Caco-2 (cell line): Measurements from ENCODE around the gene RPAP2. TPM values are rescaled to one million over a fixed set of nuclear protein-coding genes. Genes with fewer than 3 reads are reported as not detected.

Experiments used
- BruUV-seq: library from RNA; stranded (reverse); fragments of 400-500 nt; replicated peaks from 2 replicates; lab custom pipeline; 2021; lab: Mats Ljungman, UMichigan
- CTCF ChIA-PET: fragments of 300-600 bp; sonication (Branson Sonifier 250); formaldehyde crosslinking; loops from one replicate; lab custom pipeline; 2022; ENCODE audit warnings: antibody characterized with exemption; lab: Charles Lee
- POLR2A ChIA-PET: fragments of 300-600 bp; sonication (Branson Sonifier 250); formaldehyde crosslinking; loops from one replicate; lab custom pipeline; 2022; ENCODE audit warnings: antibody characterized with exemption; lab: Charles Lee
- DNase-seq, 2 experiments: peaks; one replicate each; pipeline versions ENCODE4 v3.0.0 to v3.0.0-alpha.2; 2020 to 2022
- H3K27me3 ChIP-seq: replicated peaks from 2 replicates; pipeline ENCODE4 v1.6.0; 2011; ENCODE audit warnings: low read length; ENCODE audit not compliant: control insufficient read depth, insufficient read depth
- H3K36me3 ChIP-seq: 2 replicates; pipeline ENCODE4 v1.5.1; 2011; ENCODE audit warnings: low read length; ENCODE audit not compliant: control insufficient read depth, insufficient read depth
- H3K4me1 ChIP-seq: fragments of 250-450 bp; sonication (Bioruptor Pico); 2 replicates; pipeline ENCODE4 v1.5.1; 2020; ENCODE audit warnings: mild to moderate bottlenecking
- H3K4me3 ChIP-seq: 2 replicates; pipeline ENCODE4 v1.5.1; 2011; ENCODE audit warnings: low read depth, mild to moderate bottlenecking, control low read depth, low read length
- H3K9me3 ChIP-seq: fragments of 250-450 bp; sonication (Bioruptor Pico); 2 replicates; pipeline ENCODE4 v1.5.1; 2020; ENCODE audit warnings: mild to moderate bottlenecking, moderate library complexity
- H3K27ac Mint-ChIP-seq: one replicate; pipeline ENCODE4 v1.8.0; 2022; ENCODE audit warnings: mixed read lengths; ENCODE audit not compliant: unreplicated experiment
- H3K27me3 Mint-ChIP-seq: one replicate; pipeline ENCODE4 v1.8.0; 2022; ENCODE audit warnings: mixed read lengths; ENCODE audit not compliant: insufficient read depth, unreplicated experiment
- H3K36me3 Mint-ChIP-seq: one replicate; pipeline ENCODE4 v1.8.0; 2022; ENCODE audit warnings: mild to moderate bottlenecking, mixed read lengths; ENCODE audit not compliant: insufficient read depth, unreplicated experiment
- H3K4me1 Mint-ChIP-seq: one replicate; pipeline ENCODE4 v1.8.0; 2022; ENCODE audit warnings: low read depth, mixed read lengths; ENCODE audit not compliant: unreplicated experiment
- H3K4me3 Mint-ChIP-seq: one replicate; pipeline ENCODE4 v1.8.0; 2022; ENCODE audit warnings: mild to moderate bottlenecking, moderate library complexity, mixed read lengths; ENCODE audit not compliant: unreplicated experiment
- H3K9me3 Mint-ChIP-seq: one replicate; pipeline ENCODE4 v1.8.0; 2022; ENCODE audit warnings: mixed read lengths; ENCODE audit not compliant: unreplicated experiment
- intact Hi-C: fragments of 100-400 bp; cut with micrococcal nuclease; formaldehyde crosslinking; loops from one replicate; pipeline ENCODE4 v1.10.0; 2022; ENCODE audit not compliant: unreplicated experiment
- total RNA-seq: library from RNA; stranded (reverse); gene quantifications from 2 replicates; pipeline ENCODE4 v1.2.3, GENCODE V29; 2022
- TF ChIP-seq, protein P1 (sequence below), 2 experiments: fragments of 200-600 bp in 1 of 2; IDR thresholded peaks; 1 replicate in 1 of 2; 2 replicates in 1 of 2; pipeline versions ENCODE4 v1.5.1 to v1.8.0; 2011 to 2022; ENCODE audit warnings: antibody characterized with exemption in 1 of 2, control low read depth in 1 of 2, inconsistent platforms in 1 of 2, low read depth in 1 of 2, low read length in 1 of 2, mild to moderate bottlenecking in 1 of 2, moderate library complexity in 1 of 2; ENCODE audit not compliant: insufficient read depth in 1 of 2, severe bottlenecking in 1 of 2, unreplicated experiment in 1 of 2

The RPAP2 gene
- total RNA-seq, 1 experiment from 2014 or later = 16.8 TPM

GRCh38 chr1:92398519-92398918 is 99.7 kb downstream of the RPAP2 start:
- no peaks in the 10 kb centered on the region for H3K27me3 Mint-ChIP-seq
- no peaks in the 10 kb centered on the region for H3K27me3 ChIP-seq
- BruUV-seq = no TSS peak
- H3K4me1 Mint-ChIP-seq = no peaks in the 10 kb centered on the region
- CTCF ChIA-PET = no interaction called here
- H3K4me3 ChIP-seq = no peak overlapping the region
- POLR2A ChIA-PET = interaction anchor here (1.9 kb wide), 1 partner anchor 43 kb away, joined by 6 read pairs; no protein-coding TSS in a partner anchor
- no peak for DNase-seq
- no peak overlapping the region for H3K27ac Mint-ChIP-seq
- no peaks in the 10 kb centered on the region for H3K36me3 ChIP-seq
- H3K9me3 ChIP-seq = no peaks in the 10 kb centered on the region
- no peaks in the 10 kb centered on the region for H3K9me3 Mint-ChIP-seq
- H3K4me3 Mint-ChIP-seq = no peak overlapping the region
- H3K36me3 Mint-ChIP-seq = peaks cover 3% of the 10 kb centered on the region
- TF ChIP-seq, protein P1, sequence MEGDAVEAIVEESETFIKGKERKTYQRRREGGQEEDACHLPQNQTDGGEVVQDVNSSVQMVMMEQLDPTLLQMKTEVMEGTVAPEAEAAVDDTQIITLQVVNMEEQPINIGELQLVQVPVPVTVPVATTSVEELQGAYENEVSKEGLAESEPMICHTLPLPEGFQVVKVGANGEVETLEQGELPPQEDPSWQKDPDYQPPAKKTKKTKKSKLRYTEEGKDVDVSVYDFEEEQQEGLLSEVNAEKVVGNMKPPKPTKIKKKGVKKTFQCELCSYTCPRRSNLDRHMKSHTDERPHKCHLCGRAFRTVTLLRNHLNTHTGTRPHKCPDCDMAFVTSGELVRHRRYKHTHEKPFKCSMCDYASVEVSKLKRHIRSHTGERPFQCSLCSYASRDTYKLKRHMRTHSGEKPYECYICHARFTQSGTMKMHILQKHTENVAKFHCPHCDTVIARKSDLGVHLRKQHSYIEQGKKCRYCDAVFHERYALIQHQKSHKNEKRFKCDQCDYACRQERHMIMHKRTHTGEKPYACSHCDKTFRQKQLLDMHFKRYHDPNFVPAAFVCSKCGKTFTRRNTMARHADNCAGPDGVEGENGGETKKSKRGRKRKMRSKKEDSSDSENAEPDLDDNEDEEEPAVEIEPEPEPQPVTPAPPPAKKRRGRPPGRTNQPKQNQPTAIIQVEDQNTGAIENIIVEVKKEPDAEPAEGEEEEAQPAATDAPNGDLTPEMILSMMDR (IDR thresholded peaks at IDR 0.05; ENCODE audit: insufficient read depth in 1 of 2, low read depth in 1 of 2, low read length in 1 of 2, severe bottlenecking in 1 of 2, unreplicated experiment in 1 of 2) = no peak
- H3K4me1 ChIP-seq = no peaks in the 10 kb centered on the region
- intact Hi-C loops = no loop called here

GRCh38 chr1:92399076-92399475 is 100.2 kb downstream of the RPAP2 start:
- Mint-ChIP-seq H3K27me3 (no peaks in the 10 kb centered on the region), H3K36me3 (no peaks in the 10 kb centered on the region), H3K27ac (no peak overlapping the region), H3K9me3 (peaks cover 5% of the 10 kb centered on the region), H3K4me3 (no peak overlapping the region), H3K4me1 (no peaks in the 10 kb centered on the region)
- POLR2A ChIA-PET = interaction anchor here (1.9 kb wide), 1 partner anchor 43 kb away, joined by 6 read pairs; no protein-coding TSS in a partner anchor
- CTCF ChIA-PET = no interaction called here
- no TSS peak for BruUV-seq
- no peaks in the 10 kb centered on the region for H3K27me3 ChIP-seq
- TF ChIP-seq, protein P1 (IDR thresholded peaks at IDR 0.05; ENCODE audit: insufficient read depth in 1 of 2, low read depth in 1 of 2, low read length in 1 of 2, severe bottlenecking in 1 of 2, unreplicated experiment in 1 of 2) = no peak
- no peaks in the 10 kb centered on the region for H3K36me3 ChIP-seq
- H3K4me1 ChIP-seq = no peaks in the 10 kb centered on the region
- no peak overlapping the region for H3K4me3 ChIP-seq
- H3K9me3 ChIP-seq = no peaks in the 10 kb centered on the region
- DNase-seq = no peak
- intact Hi-C loops = no loop called here

DNA sequence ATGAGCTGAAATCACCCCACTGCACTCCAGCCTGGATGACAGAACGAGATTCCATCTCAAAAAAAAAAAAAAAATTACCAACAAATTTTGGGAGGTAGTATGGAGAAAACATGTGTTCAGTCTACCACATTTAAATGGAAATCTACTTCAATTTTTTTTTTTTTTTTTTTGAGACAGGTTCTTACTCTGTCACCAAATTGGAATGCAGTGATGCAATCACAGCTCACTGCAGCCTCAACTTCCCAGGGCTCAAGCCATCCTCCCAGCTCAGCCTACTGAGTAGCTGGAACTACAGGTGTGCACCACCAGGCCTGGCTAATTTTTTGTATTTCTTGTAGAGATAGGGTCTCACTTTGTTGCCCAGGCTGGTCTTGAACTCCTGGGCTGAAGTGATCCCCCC is 105.8 kb downstream of the RPAP2 start:
- TF ChIP-seq, protein P1 (IDR thresholded peaks at IDR 0.05; ENCODE audit: insufficient read depth in 1 of 2, low read depth in 1 of 2, low read length in 1 of 2, severe bottlenecking in 1 of 2, unreplicated experiment in 1 of 2) = no peak
- no peaks in the 10 kb centered on the region for H3K4me1 ChIP-seq
- no TSS peak for BruUV-seq
- no peaks in the 10 kb centered on the region for H3K36me3 Mint-ChIP-seq
- H3K36me3 ChIP-seq = no peaks in the 10 kb centered on the region
- DNase-seq = peak in 1 of 2 experiments; percentile 0
- H3K4me3 ChIP-seq = no peak overlapping the region
- CTCF ChIA-PET = no interaction called here
- intact Hi-C loops = no loop called here
- no peaks in the 10 kb centered on the region for H3K4me1 Mint-ChIP-seq
- H3K27ac Mint-ChIP-seq = no peak overlapping the region
- no peaks in the 10 kb centered on the region for H3K9me3 ChIP-seq
- no peaks in the 10 kb centered on the region for H3K27me3 Mint-ChIP-seq
- no peaks in the 10 kb centered on the region for H3K27me3 ChIP-seq
- H3K4me3 Mint-ChIP-seq = no peak overlapping the region
- POLR2A ChIA-PET = interaction anchor here (0.7 kb wide), 1 partner anchor 33 kb away, joined by 3 read pairs; no protein-coding TSS in a partner anchor
- peaks cover 10% of the 10 kb centered on the region for H3K9me3 Mint-ChIP-seq
